HEK293 (cell line): ENCODE measurements around the gene ARFGEF2.

Source experiments
- CTCF ChIA-PET: fragments of 350-600 bp; formaldehyde crosslinking; extraction: SDS; loops from one replicate; lab custom pipeline; 2021; ENCODE audit warnings: antibody characterized with exemption; lab: Yijun Ruan, JAX
- POLR2A ChIA-PET: fragments of 300-600 bp; formaldehyde crosslinking; extraction: SDS; loops from one replicate; lab custom pipeline; 2020; ENCODE audit warnings: antibody characterized with exemption, inconsistent platforms; lab: Yijun Ruan, JAX
- H3K27ac ChIP-seq: fragments of 200-500 bp; sonication (Bioruptor generic); 2 replicates; pipeline ENCODE4 v1.5.1; 2014; ENCODE audit warnings: low read depth, low read length, control low read depth, inconsistent platforms; ENCODE audit errors: extremely low read depth
- H3K36me3 ChIP-seq, 2 experiments: fragments of 200-500 bp in 1 of 2; sonication (Bioruptor generic) in 1 of 2; 1 replicate in 1 of 2; 2 replicates in 1 of 2; pipeline ENCODE4 v1.5.1; 2014 to 2017; ENCODE audit warnings: inconsistent platforms in 2 of 2, low read length in 2 of 2; ENCODE audit not compliant: control insufficient read depth in 2 of 2, insufficient read depth in 1 of 2
- H3K4me1 ChIP-seq: fragments of 200-500 bp; sonication (Bioruptor generic); 2 replicates; pipeline ENCODE4 v1.5.1; 2014; ENCODE audit warnings: mild to moderate bottlenecking, low read length, inconsistent platforms; ENCODE audit not compliant: control insufficient read depth, insufficient read depth
- H3K4me3 ChIP-seq: 2 replicates; pipeline ENCODE4 v1.5.1; 2011; ENCODE audit warnings: low read depth, mild to moderate bottlenecking, control low read depth, low read length, moderate library complexity
- H3K9me3 ChIP-seq: fragments of 200-500 bp; sonication (Bioruptor generic); 2 replicates; pipeline ENCODE4 v1.5.1; 2014; ENCODE audit warnings: low read depth, low read length, inconsistent platforms; ENCODE audit not compliant: control insufficient read depth, insufficient read depth
- HIC1 ChIP-seq: fragments of 450-650 bp; formaldehyde crosslinking; IDR thresholded peaks from 2 replicates; pipeline ENCODE4 v1.5.1; 2016; ENCODE audit warnings: missing biosample characterization, missing genetic modification characterization
- SALL2 ChIP-seq: fragments of 450-650 bp; formaldehyde crosslinking; IDR thresholded peaks from 2 replicates; pipeline ENCODE4 v1.5.0; 2017; ENCODE audit warnings: missing biosample characterization, mild to moderate bottlenecking, missing genetic modification characterization, borderline replicate concordance
- ZBTB10 ChIP-seq: fragments of 450-650 bp; formaldehyde crosslinking; IDR thresholded peaks from 2 replicates; pipeline ENCODE4 v1.5.1; 2016; ENCODE audit warnings: missing biosample characterization, missing genetic modification characterization
- ZBTB17 ChIP-seq: fragments of 450-650 bp; formaldehyde crosslinking; IDR thresholded peaks from 2 replicates; pipeline ENCODE4 v1.5.1; 2016; ENCODE audit warnings: missing biosample characterization, missing genetic modification characterization
- ZNF2 ChIP-seq: fragments of 450-650 bp; formaldehyde crosslinking; IDR thresholded peaks from 2 replicates; pipeline ENCODE4 v1.5.1; 2016; ENCODE audit warnings: missing biosample characterization, missing genetic modification characterization
- ZNF24 ChIP-seq: fragments of 450-650 bp; formaldehyde crosslinking; IDR thresholded peaks from 2 replicates; pipeline ENCODE4 v1.5.1; 2016; ENCODE audit warnings: missing biosample characterization, missing genetic modification characterization
- ZNF521 ChIP-seq: fragments of 450-650 bp; formaldehyde crosslinking; IDR thresholded peaks from 2 replicates; pipeline ENCODE4 v1.5.1; 2017; ENCODE audit warnings: missing biosample characterization, mild to moderate bottlenecking, missing genetic modification characterization
- ZNF654 ChIP-seq: fragments of 450-650 bp; formaldehyde crosslinking; IDR thresholded peaks from 2 replicates; pipeline ENCODE4 v1.5.1; 2016; ENCODE audit warnings: low read depth, missing biosample characterization, missing genetic modification characterization
- ZNF76 ChIP-seq: fragments of 450-650 bp; formaldehyde crosslinking; IDR thresholded peaks from 2 replicates; pipeline ENCODE4; 2016; ENCODE audit warnings: low read depth, missing biosample characterization, missing genetic modification characterization, borderline replicate concordance
- ZSCAN5A ChIP-seq: fragments of 450-650 bp; formaldehyde crosslinking; IDR thresholded peaks from 2 replicates; pipeline ENCODE4 v1.5.1; 2016; ENCODE audit warnings: missing biosample characterization, missing genetic modification characterization
- TF ChIP-seq, protein P1 (sequence below): fragments of 450-650 bp; formaldehyde crosslinking; conservative IDR thresholded peaks from 2 replicates; pipeline ENCODE4 v1.5.1; 2016; ENCODE audit warnings: low read depth, missing biosample characterization, missing genetic modification characterization
- TF ChIP-seq, protein P2 (sequence below): fragments of 450-650 bp; formaldehyde crosslinking; IDR thresholded peaks from 2 replicates; pipeline ENCODE4 v1.5.1; 2016; ENCODE audit warnings: missing biosample characterization, missing genetic modification characterization, low read depth
- TF ChIP-seq, protein P3 (sequence below): fragments of 450-650 bp; IDR thresholded peaks from 2 replicates; pipeline ENCODE4 v1.5.1; 2018; ENCODE audit warnings: missing biosample characterization, missing genetic modification characterization

Gene ARFGEF2

GRCh38 chr20:48984575-48985219 lies 63.2 kb downstream of the ARFGEF2 start (continued):
- TF ChIP-seq ZNF2 = no peak
- TF ChIP-seq, all 188 proteins: peak for 0

DNA sequence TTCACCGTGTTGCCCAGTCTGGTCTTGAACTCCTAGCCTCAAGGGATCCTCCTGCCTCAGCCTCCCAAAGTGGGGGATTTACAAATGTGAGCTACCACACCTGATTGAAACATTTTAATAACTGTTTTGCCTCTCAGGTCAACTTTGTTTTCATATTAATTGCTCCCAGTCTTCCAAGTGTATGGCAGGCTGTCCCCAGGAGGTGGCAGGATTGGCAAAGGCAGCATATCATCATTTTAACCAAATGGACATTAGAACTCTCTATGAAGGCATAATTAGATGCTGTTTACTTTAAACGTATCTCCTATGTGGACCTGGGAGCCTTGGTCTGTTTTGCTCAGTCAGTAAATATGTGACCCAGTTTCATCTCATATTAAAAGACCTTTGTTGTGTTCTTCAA lies 65.4 kb downstream of the ARFGEF2 start:
- Histone ChIP-seq H3K36me3 (peaks cover 10 to 91% of the 10 kb centered on the region in 2 experiments; a peak in 2 of 3 replicates), H3K27ac (no peak overlapping the region)
- POLR2A ChIA-PET = no interaction called here

GRCh38 chr20:48990467-48990866 lies 69.0 kb downstream of the ARFGEF2 start:
- ChIA-PET POLR2A (interaction anchor here (0.6 kb wide), 1 partner anchor 41 kb away, joined by 3 read pairs; no protein-coding TSS in a partner anchor), CTCF (interaction anchor here (0.6 kb wide), 1 partner anchor 44 kb away, joined by 3 read pairs; no protein-coding TSS in a partner anchor)
- no peak for TF ChIP-seq SALL2 (tag by site-specific recombination)
- no peak for TF ChIP-seq ZBTB17 (tag by site-specific recombination)
- TF ChIP-seq ZNF24 = no peak
- no peak for TF ChIP-seq ZSCAN5A (tag by site-specific recombination)
- TF ChIP-seq ZBTB10 (tag by site-specific recombination) = no peak
- no peak for TF ChIP-seq ZNF521
- Histone ChIP-seq H3K27ac (no peak overlapping the region), H3K4me3 (no peak overlapping the region), H3K9me3 (no peaks in the 10 kb centered on the region), H3K4me1 (no peaks in the 10 kb centered on the region), H3K36me3 (peaks cover 15 to 91% of the 10 kb centered on the region in 2 experiments)

More for the DNA sequence above, 65.4 kb downstream of the ARFGEF2 start:
- CTCF ChIA-PET = interaction anchor here (0.6 to 1.4 kb wide), 5 partner anchors 15 to 230 kb away, joined by 3 read pairs; no protein-coding TSS in a partner anchor
- H3K4me1 ChIP-seq = no peaks in the 10 kb centered on the region
- no peaks in the 10 kb centered on the region for H3K9me3 ChIP-seq
- no peak overlapping the region for H3K4me3 ChIP-seq
- TF ChIP-seq ZNF76 = no peak
- TF ChIP-seq, protein P1, sequence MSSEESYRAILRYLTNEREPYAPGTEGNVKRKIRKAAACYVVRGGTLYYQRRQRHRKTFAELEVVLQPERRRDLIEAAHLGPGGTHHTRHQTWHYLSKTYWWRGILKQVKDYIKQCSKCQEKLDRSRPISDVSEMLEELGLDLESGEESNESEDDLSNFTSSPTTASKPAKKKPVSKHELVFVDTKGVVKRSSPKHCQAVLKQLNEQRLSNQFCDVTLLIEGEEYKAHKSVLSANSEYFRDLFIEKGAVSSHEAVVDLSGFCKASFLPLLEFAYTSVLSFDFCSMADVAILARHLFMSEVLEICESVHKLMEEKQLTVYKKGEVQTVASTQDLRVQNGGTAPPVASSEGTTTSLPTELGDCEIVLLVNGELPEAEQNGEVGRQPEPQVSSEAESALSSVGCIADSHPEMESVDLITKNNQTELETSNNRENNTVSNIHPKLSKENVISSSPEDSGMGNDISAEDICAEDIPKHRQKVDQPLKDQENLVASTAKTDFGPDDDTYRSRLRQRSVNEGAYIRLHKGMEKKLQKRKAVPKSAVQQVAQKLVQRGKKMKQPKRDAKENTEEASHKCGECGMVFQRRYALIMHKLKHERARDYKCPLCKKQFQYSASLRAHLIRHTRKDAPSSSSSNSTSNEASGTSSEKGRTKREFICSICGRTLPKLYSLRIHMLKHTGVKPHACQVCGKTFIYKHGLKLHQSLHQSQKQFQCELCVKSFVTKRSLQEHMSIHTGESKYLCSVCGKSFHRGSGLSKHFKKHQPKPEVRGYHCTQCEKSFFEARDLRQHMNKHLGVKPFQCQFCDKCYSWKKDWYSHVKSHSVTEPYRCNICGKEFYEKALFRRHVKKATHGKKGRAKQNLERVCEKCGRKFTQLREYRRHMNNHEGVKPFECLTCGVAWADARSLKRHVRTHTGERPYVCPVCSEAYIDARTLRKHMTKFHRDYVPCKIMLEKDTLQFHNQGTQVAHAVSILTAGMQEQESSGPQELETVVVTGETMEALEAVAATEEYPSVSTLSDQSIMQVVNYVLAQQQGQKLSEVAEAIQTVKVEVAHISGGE (tag by site-specific recombination) = no peak
- TF ChIP-seq ZNF654 (tag by site-specific recombination) = peak; percentile 77
- TF ChIP-seq, protein P2, sequence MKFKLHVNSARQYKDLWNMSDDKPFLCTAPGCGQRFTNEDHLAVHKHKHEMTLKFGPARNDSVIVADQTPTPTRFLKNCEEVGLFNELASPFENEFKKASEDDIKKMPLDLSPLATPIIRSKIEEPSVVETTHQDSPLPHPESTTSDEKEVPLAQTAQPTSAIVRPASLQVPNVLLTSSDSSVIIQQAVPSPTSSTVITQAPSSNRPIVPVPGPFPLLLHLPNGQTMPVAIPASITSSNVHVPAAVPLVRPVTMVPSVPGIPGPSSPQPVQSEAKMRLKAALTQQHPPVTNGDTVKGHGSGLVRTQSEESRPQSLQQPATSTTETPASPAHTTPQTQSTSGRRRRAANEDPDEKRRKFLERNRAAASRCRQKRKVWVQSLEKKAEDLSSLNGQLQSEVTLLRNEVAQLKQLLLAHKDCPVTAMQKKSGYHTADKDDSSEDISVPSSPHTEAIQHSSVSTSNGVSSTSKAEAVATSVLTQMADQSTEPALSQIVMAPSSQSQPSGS (tag by site-specific recombination) = no peak
- TF ChIP-seq, protein P3, sequence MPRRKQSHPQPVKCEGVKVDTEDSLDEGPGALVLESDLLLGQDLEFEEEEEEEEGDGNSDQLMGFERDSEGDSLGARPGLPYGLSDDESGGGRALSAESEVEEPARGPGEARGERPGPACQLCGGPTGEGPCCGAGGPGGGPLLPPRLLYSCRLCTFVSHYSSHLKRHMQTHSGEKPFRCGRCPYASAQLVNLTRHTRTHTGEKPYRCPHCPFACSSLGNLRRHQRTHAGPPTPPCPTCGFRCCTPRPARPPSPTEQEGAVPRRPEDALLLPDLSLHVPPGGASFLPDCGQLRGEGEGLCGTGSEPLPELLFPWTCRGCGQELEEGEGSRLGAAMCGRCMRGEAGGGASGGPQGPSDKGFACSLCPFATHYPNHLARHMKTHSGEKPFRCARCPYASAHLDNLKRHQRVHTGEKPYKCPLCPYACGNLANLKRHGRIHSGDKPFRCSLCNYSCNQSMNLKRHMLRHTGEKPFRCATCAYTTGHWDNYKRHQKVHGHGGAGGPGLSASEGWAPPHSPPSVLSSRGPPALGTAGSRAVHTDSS (tag by site-specific recombination) = no peak
- no peak for TF ChIP-seq HIC1 (tag by site-specific recombination)
